Heart left ventricle (tissue), 13 donors: ENCODE results near the gene COQ3.
A peak's percentile ranks its signal among the peaks of the same experiment; 100 is the strongest.

Experiments used
- POLR2A ChIP-seq, 2 donors: fragments of 450-650 bp; IDR thresholded peaks; one replicate each; pipeline ENCODE4 v1.6.1; 2017; ENCODE audit warnings: antibody characterized with exemption in 2 of 2, mild to moderate bottlenecking in 2 of 2, moderate library complexity in 2 of 2
- TF ChIP-seq, protein P1 (sequence below), 12 donors: fragments of 200-600 bp; sonication (generic) in 4 of 12; IDR thresholded peaks; one replicate each; pipeline versions ENCODE4 v1.5.0 to v1.8.0; 2018 to 2022; ENCODE audit warnings: antibody characterized with exemption in 12 of 12, mild to moderate bottlenecking in 5 of 12
- donor health status: ischemic (EF 13 %, LVEDD 7.1; RV severe dilation, severe dysfunction).
- donor health status: DM: no; HTN: yes; CAD: no.
- donor health status: DM: no; HTN: no; CAD: no.
- donor health status: ischemic (EF 25% LVEDD 6.9; RV normal size, moderate dysfunction).
- donor health status: ischemic (EF 25% LVEDD 5.7; RV mildly dilated, moderate dysfunction).
- donor health status: ischemic (EF 35%, LVEDD 5.7; RV mildly dilated, moderate dysfunction).
- donor health status: nonischemic (EF 11% LVEDD 7.7; RV severe dilation, severe dysfunction).
- donor health status: DM: yes; HTN: yes; CAD: no.
- donor health status: PGD.
- donor health status: ischemic (EF 29% LVEDD 5.4; RV normal size, mild dysfunction).
- donor health status: nonischemic (EF 23%, LVEDD 6.1; RV moderate dilation, normal function).

DNA sequence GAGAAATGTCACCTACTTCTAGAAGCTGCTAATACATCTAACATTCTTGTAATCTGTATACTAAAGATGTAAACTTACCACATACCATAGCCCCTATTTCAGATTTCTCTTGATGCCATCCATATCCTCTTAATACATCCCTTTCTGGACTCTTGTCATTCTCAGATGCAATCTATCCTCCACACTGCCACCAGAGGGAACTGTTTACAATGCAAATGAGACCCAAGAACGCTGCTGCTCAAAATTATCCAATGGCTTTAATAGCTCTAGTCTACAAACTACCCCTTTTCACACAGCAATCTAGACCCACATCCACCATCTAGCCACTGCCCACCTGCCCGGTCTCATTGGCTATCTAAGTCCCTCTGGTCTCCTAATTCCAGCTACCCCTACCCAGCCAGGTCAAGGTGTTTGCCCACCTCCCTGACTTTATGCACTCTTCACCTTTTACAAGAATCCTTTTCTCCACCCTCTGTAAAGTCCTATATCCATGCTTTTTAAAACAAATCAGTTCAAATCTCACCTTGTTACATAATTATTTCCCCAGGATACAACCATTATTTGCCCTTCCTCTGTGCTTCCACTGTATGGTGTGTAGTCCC lies 59.4 kb downstream of the COQ3 start:
- no peak for TF ChIP-seq POLR2A (IDR thresholded peaks at IDR 0.05)
- TF ChIP-seq, protein P1, sequence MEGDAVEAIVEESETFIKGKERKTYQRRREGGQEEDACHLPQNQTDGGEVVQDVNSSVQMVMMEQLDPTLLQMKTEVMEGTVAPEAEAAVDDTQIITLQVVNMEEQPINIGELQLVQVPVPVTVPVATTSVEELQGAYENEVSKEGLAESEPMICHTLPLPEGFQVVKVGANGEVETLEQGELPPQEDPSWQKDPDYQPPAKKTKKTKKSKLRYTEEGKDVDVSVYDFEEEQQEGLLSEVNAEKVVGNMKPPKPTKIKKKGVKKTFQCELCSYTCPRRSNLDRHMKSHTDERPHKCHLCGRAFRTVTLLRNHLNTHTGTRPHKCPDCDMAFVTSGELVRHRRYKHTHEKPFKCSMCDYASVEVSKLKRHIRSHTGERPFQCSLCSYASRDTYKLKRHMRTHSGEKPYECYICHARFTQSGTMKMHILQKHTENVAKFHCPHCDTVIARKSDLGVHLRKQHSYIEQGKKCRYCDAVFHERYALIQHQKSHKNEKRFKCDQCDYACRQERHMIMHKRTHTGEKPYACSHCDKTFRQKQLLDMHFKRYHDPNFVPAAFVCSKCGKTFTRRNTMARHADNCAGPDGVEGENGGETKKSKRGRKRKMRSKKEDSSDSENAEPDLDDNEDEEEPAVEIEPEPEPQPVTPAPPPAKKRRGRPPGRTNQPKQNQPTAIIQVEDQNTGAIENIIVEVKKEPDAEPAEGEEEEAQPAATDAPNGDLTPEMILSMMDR (IDR thresholded peaks at IDR 0.05), result peak in 10 of 12 donors; percentile 14 to 51 (median 33)
